Psoas muscle (tissue), 8 donors: Measurements from ENCODE around the gene MRPL36. TPM values are rescaled to one million over a fixed set of nuclear protein-coding genes. Genes with fewer than 3 reads are reported as not detected.
"Not testable (repeated sequence)": the region's sequence is repeated elsewhere in the genome, so short reads cannot be mapped to it uniquely, and the experiment has no call there.

Experiments
- ATAC-seq, 4 donors: fragments of 200-7000 bp; cut with Tn5 transposase; one replicate each; pipeline ENCODE4 v1.9.1; 2020; ENCODE audit warnings: moderate library complexity in 3 of 4, mild to moderate bottlenecking in 2 of 4
- DNase-seq, 2 donors: peaks; one replicate each; pipeline ENCODE4 v3.0.0-alpha.2; 2020
- H3K27ac ChIP-seq: fragments of 200-600 bp; one replicate; pipeline ENCODE4 v1.8.0; 2022
- H3K27me3 ChIP-seq, 3 donors: fragments of 200-600 bp in 1 of 3; one replicate each; pipeline versions ENCODE4 v1.6.1 to v1.8.0; 2013 to 2022; ENCODE audit warnings: low read length in 2 of 3, mild to moderate bottlenecking in 2 of 3, moderate library complexity in 1 of 3; ENCODE audit not compliant: insufficient read depth in 3 of 3
- H3K36me3 ChIP-seq, 2 donors: fragments of 200-600 bp in 1 of 2; one replicate each; pipeline versions ENCODE4 v1.6.1 to v1.8.0; 2013 to 2022; ENCODE audit warnings: low read depth in 1 of 2, mild to moderate bottlenecking in 1 of 2, moderate library complexity in 1 of 2; ENCODE audit not compliant: insufficient read depth in 1 of 2
- H3K4me1 ChIP-seq: fragments of 200-600 bp; one replicate; pipeline ENCODE4 v1.8.0; 2022
- H3K4me3 ChIP-seq: fragments of 200-600 bp; one replicate; pipeline ENCODE4 v1.8.0; 2022; ENCODE audit warnings: mild to moderate bottlenecking
- H3K9me3 ChIP-seq: fragments of 200-600 bp; one replicate; pipeline ENCODE4 v1.8.0; 2022
- CTCF ChIP-seq: fragments of 200-600 bp; IDR thresholded peaks from one replicate; pipeline ENCODE4 v1.8.0; 2022; ENCODE audit warnings: antibody characterized with exemption
- WGBS, 3 donors: extraction: QIAGEN DNeasy Blood & Tissue Kit; methylation state at CpG; one replicate each; pipeline versions ENCODE4 v1.1.6 to v1.1.7; 2013; 5-methylcytosine and 5-hydroxymethylcytosine counted together
- intact Hi-C, 2 donors: fragments of 100-400 bp; cut with DNase I; formaldehyde crosslinking; loops; one replicate each; pipeline versions ENCODE4 v1.11.0 to v1.14.2; 2022
- polyA plus RNA-seq, 3 donors: library from polyadenylated mRNA; stranded (reverse); fragments of 200-250 nt; gene quantifications; one replicate each; pipeline ENCODE4 v1.2.3, GENCODE V29; 2013
- total RNA-seq, 4 donors: library from RNA; stranded (reverse); fragmentation: NEBNext Ultra II Directional in 2 of 4; extraction: Animal tissue kit (Norgen Biotek cat#: 25700) in 2 of 4; gene quantifications; one replicate each; pipeline versions ENCODE4 v1.2.1 to v1.2.4, GENCODE V29; 2021 to 2023
- donor health status: healthy with polysubstance abuse.
- donor health status: DM: no; HTN: no; CAD: no; lungs with moderate emphysema.
- donor health status: Bipolar disorder and iron deficiency.
- donor health status: healthy.
- donor health status: DM: yes; HTN: yes; CAD: no.
- donor health status: DM: no; HTN: no; CAD: no.
- donor health status: DM: no; HTN: no; CAD: no.
- donor health status: DM: yes; HTN: yes; CAD: no.

Gene MRPL36
- total and polyA plus RNA-seq, 7 donors: 61.6 to 216 (median 111) TPM

- DNase-seq (no peak), ATAC-seq (no peak)
- intact Hi-C loops: no loop called here
- Histone ChIP-seq H3K36me3 (peaks cover 10 to 93% of the 10 kb centered on the region in 2 donors), H3K4me1 (no peaks in the 10 kb centered on the region), H3K4me3 (no peak overlapping the region), H3K27me3 (no peaks in the 10 kb centered on the region), H3K27ac (no peak overlapping the region), H3K9me3 (peaks cover 4% of the 10 kb centered on the region)
- no peak for TF ChIP-seq CTCF
- WGBS, 3 donors: 89 to 95% (median 90%) methylated on average over 13 to 15 of the region's 15 CpGs
Observed at GRCh38 chr5:1817261-1818043, 17.8 kb upstream of the MRPL36 start.

- H3K36me3 ChIP-seq: peaks cover 10 to 91% of the 10 kb centered on the region in 2 donors
- H3K27ac ChIP-seq, intact Hi-C loops, H3K4me1 ChIP-seq, H3K4me3 ChIP-seq, H3K27me3 ChIP-seq, ATAC-seq, H3K9me3 ChIP-seq, DNase-seq: not testable (repeated sequence)
- WGBS, 3 donors: 95 to 98% (median 96%) methylated on average over 13 to 18 of the region's 18 CpGs
Observed at GRCh38 chr5:1816495-1817089, 17.0 kb upstream of the MRPL36 start.

- TF ChIP-seq CTCF: no peak
- no peaks in the 10 kb centered on the region for H3K27me3 ChIP-seq
- intact Hi-C loops: no loop called here
- whole genome bisulfite sequencing, 3 donors: 92% methylated on average over 17 of the region's 17 CpGs
- H3K36me3 ChIP-seq: peaks cover 10 to 91% of the 10 kb centered on the region in 2 donors
- no peak for DNase-seq
- no peak overlapping the region for H3K4me3 ChIP-seq
- no peak overlapping the region for H3K27ac ChIP-seq
- peaks cover 4% of the 10 kb centered on the region for H3K9me3 ChIP-seq
- no peak for ATAC-seq
- H3K4me1 ChIP-seq: peaks cover 9% of the 10 kb centered on the region
Observed at GRCh38 chr5:1815881-1816292, 16.2 kb upstream of the MRPL36 start.

- H3K27ac ChIP-seq: no peak overlapping the region
- no peak for ATAC-seq
- WGBS, 3 donors: 94 to 96% (median 96%) methylated on average over 18 of the region's 18 CpGs
- intact Hi-C loops: no loop called here
- no peak overlapping the region for H3K4me3 ChIP-seq
- H3K27me3 ChIP-seq: no peaks in the 10 kb centered on the region
- DNase-seq: no peak
- peaks cover 4% of the 10 kb centered on the region for H3K9me3 ChIP-seq
- no peak for TF ChIP-seq CTCF
- H3K36me3 ChIP-seq: peaks cover 10 to 91% of the 10 kb centered on the region in 2 donors
- H3K4me1 ChIP-seq: peaks cover 14% of the 10 kb centered on the region
Observed at GRCh38 chr5:1815071-1815786, 15.6 kb upstream of the MRPL36 start.
